ENCODE results near the gene MALRD1.

Gene MALRD1

GRCh38 chr10:19777806-19778205, 729.2 kb downstream of the MALRD1 start:
- DNase-seq (ENCODE audit: low read depth in 3 of 3), result no peak

- DNase-seq (ENCODE audit: low read depth in 3 of 3), result no peak
These were observed 730.4 kb downstream of the MALRD1 start for GRCh38 chr10:19778996-19779395.

- no peak for DNase-seq (ENCODE audit: low read depth in 3 of 3)
These were observed 734.0 kb downstream of the MALRD1 start for GRCh38 chr10:19782430-19783089.

GRCh38 chr10:19783721-19784120, 735.1 kb downstream of the MALRD1 start:
- no peak for DNase-seq (ENCODE audit: low read depth in 3 of 3)
